Esophagus mucosa (tissue), 1 donor: ENCODE results near the gene BAG5. TPM values are rescaled to one million over a fixed set of nuclear protein-coding genes. Genes with fewer than 3 reads are reported as not detected.
A peak's percentile ranks its signal among the peaks of the same experiment; 100 is the strongest.
"Not testable (repeated sequence)": the region's sequence is repeated elsewhere in the genome, so short reads cannot be mapped to it uniquely, and the experiment has no call there.

Source experiments
- ATAC-seq: fragments of 200-7000 bp; cut with Tn5 transposase; one replicate; pipeline ENCODE4 v1.9.1; 2020
- total RNA-seq: library from RNA; stranded (reverse); gene quantifications from one replicate; pipeline ENCODE4 v1.2.4, GENCODE V29; 2023
- donor health status: DM: yes; HTN: yes; CAD: no.

The BAG5 gene
- total RNA-seq, 1 donor from 2014 or later: 23.6 TPM

DNA sequence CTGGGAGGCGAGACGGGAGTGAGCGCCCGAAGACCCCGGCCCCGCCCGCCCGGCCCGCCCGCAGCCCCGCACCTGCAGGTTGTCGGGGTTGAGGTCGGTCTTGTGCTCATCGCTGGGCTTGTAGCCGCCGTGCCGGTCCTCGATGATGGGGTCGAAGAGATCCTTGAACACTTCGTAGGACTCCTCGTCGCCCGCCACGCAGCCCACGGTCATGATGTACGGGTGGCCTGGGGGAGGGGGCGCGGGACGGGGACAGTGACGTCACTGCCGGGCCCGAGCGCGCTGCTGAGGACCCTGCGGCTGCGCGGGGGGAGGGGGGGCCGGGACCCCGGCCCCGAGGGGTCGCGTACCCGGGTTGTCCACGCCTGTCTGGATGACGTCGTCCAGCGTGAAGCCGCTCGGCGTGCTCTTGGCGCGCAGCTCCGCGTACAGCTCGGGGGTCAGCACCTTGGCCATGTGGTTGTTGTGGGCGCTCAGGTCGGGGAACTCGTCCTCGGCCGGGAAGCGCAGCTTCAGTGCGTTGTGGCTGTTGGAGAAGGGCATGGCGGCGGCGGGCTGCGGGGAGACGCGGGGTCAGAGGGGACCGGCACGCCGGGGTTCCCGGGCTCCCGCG, 40.4 kb downstream of the BAG5 start:
- ATAC-seq: no peak

DNA sequence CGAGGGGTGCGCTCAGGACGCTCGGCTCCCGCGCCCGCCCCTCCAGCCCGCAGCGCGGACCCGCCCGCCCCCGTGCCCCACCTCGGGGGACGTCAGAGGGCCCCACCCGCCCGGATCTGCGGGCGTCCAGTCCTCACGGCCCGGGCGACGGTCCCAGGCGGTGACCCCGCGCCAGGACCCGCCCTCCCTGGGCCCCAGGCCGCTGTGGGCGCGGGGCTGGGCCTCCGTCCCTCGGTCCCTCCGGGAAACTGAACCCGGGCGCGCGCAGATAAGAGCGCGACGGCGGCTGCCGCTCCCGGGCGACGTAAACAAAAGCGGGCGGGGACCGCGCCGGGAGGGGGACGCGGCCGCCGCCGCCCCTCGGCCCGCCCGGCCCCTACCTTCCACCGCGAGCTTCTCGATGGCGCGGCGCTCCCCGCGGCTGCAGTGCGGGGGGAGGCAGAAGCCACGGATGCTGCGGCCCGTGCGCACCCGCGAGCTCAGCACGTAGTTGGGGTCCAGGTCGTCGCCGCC, 41.0 kb downstream of the BAG5 start:
- peak; percentile 20 for ATAC-seq

DNA sequence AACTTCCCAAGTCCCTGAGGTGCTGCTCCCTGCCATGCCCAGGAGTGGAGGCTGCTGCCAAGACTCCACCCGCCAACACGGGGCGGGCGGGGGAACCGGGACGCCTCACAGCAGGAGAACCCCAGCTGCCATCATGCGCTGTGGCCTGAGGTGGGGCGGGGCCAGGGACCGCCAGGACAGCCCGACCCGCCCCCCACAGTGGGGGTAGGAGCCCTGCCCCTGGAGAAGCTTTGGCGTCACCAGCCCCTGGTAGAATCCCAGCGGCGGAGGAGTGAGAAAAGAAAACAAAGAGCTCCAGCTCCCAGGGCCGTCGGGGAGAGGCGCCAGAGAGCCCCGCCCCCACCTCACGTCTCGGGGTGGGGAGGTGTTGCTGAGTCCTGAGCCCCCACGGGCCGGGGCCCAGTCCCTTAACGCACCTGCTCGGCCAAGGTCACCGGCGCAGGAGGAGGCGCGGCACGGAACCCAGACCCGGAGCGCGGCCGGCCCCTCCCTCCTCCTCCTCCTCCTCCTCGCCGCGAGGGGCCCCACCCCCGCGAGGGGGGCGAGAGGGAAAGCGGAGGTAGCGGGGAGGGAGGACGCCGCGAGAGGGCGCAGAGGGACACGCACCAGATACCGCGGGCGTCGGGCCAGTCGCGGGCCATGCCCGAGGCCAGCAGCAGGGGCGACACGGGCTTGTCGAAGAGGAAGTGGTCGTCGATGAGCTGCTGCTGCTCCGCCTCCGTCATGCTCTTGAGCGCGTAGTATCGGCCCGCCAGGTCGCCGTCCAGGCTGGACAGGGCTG, 41.6 kb downstream of the BAG5 start:
- ATAC-seq: peak; percentile 49

DNA sequence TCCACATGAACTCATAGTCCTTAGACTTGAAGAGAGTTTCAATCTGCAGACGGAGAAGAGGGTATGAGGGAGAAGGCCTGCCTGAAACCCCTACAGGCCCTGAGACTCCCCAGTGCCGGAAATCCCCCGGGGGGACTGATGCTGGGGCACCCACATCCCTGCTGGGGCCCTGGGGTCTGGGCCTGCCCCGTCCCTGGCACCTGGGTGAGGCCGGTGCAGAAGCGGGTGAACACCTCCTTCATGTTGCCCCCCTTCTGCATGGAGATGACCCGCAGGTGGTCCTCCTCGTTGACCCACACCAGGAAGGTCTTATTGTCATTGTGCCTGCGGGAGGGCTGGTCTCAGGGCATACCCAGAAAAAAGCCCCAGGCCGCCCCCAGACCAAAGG, 42.2 kb downstream of the BAG5 start:
- peak; percentile 0 for ATAC-seq

DNA sequence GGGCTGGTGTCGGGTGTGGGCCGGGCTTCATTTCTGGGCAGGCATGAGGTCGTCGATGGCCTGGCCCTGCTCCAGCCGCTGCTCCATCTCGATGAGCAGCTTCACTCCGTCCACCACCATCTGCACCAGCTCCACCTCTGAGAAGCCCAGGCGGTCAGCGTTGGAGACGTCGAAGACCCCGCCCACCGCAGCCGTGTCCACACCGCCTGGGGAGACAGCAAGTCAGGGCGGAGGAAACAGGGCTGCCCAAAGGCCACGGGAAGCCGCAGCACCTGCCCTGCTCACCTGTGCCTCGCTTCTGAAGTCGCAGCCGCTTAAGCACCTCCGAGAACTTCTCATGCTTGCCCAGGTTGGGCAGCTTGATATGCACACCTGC, 42.6 kb downstream of the BAG5 start:
- no peak for ATAC-seq

DNA sequence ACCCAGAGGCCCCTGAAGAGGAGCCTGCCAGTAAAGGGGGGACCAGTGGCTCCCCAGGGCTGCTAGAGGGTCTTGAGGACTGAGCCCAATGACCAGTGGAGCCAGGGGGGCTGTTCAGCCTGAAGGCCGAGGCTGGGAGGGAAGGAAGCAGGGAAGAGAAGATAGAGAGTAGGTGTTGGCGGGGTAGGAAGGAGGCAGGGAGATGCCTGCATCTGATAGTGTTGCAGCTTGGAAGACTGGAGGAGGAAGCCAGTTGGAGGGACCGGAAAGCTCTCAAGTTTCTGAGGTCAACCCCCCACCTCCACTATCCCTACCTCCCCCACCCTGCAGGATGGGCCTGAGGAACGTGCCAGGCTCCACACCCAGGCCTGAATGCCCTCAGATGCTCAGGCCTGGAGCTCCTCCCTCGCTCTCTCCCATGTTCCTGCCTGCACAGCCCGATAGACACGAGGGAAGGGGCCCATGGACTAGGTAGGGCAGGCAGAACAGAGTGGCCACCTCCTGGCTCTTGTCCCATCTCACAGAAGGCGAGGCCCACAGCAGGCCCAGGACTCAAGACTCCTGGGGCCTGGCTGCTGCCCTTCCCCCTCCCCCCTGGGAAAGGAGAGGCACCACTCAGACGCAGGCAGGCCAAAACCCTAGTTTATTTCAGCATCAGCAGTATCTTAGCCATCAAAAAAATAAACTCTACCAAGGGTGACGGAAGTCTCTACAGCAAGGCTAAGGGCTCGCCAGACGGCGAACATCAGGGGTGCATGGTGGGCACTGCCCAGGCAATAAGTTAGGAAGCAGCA, 43.2 kb downstream of the BAG5 start:
- no peak for ATAC-seq

DNA sequence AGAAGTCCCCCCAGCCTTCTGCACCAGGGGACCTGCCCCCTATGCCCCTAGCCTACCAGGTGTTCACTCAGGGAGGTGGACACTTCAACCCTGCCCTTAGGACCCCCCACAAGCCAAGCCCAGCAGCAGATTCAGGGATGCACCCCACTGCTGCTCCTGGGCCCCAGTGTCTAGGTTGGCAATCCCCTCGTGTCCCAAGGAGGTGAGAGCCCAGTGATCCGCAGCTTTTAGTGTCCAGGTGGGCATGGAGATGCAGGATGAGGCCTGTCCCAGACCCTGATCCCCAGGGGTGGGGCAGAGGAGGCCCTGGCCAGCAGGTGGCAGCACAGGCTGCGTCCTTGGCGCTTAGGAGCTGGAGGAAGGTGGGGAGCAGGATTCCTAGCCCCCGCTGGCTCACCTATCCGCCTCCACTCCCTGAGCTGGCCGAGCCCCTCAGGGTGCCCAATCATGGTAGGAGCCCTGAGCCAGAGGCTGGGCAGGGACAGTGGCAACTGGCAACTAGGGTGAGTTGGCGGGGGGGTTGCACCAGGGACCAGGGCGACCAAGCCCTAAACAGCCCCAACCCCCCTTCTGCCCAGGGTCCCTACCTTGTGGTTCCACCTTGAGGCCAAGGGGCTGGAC, 43.9 kb downstream of the BAG5 start:
- ATAC-seq: peak; percentile 36

DNA sequence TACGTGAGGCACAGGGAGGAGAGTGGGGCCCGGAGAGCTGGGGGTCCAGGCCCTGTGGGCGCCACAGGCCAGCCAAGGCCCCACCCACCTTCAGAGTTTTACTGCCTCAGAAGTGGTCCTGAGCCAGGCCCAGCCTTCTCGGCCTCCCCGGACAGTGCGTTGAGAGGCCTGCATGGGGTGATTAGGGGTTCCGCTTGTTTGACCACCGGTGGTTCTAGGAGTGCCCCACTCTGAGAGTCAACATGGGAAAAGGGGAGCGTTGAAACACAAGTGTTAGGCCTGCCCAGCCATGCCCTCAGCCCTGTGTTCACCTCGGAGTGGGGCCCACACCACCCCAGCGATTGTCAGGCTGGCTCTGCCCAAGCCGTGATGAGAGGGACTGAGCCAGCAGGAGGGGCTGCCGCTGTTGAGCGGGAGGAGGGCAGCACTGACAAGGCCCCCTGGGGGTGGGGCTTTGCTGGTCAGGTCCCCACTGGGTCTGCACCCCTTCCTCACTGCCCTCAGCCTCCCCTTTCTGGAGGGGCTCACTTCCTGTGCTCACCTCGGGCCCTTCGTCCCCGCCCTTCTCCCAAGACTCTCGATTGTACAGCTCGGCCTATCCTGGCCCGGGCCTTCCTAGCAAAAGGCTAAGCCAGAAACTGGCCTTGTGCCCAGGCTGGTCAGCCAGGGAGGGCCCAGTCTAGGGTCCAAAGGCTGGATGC, 44.6 kb downstream of the BAG5 start:
- ATAC-seq: no peak

DNA sequence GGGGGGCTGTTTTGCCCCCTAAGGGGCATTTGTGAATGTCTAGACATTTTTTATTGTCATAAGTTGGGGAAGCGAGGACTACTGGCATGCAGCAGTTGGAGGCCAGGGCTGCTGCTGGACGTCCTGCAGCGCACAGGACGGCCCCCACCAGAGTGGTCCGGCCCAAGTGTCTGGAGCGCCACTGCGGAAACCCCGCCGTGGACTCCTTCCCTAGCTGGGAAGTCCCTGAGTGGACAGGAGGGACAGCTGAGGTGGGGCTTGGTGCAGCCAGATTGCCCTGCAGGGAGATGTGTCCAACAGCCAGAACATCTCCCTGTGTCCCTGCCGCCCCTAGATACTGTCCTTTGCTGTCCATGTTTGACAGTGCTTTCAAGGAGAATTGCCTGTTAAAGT, 45.3 kb downstream of the BAG5 start:
- ATAC-seq: no peak

DNA sequence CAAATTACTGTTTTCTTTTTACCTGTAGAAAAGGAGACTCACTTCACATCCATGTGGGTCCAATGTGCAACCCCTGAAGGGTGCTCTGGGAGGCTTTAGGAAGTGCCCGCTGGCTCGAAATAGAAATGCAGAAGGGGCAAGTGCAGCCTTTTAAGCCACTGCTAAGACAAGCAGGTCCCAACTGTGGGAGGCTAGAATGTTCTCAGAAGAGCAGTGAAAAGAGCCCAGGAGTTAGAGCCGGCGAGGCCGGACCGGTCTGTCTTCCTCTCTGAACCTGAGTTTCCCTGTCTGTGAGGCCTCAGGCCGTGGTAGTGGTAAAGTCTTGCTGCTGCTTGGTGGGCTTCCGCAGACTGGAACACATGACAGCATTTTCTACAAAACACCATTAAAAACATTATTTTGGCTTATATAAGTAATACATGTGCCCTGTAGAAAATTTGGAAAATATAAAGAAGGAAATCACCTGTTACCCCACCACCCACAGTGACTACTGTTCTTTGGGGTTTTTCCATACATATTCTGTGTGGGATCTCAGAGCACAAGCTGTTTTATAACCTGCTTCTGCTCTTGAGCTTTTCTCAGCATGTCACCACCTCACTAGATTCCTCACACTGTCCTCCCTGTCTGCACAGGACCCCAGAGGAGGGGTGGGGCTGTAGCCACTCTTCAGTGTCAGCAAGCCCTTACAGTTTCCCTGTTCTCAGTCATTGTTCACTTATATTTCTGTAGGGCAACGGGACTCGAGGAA, 45.9 kb downstream of the BAG5 start:
- no peak for ATAC-seq

DNA sequence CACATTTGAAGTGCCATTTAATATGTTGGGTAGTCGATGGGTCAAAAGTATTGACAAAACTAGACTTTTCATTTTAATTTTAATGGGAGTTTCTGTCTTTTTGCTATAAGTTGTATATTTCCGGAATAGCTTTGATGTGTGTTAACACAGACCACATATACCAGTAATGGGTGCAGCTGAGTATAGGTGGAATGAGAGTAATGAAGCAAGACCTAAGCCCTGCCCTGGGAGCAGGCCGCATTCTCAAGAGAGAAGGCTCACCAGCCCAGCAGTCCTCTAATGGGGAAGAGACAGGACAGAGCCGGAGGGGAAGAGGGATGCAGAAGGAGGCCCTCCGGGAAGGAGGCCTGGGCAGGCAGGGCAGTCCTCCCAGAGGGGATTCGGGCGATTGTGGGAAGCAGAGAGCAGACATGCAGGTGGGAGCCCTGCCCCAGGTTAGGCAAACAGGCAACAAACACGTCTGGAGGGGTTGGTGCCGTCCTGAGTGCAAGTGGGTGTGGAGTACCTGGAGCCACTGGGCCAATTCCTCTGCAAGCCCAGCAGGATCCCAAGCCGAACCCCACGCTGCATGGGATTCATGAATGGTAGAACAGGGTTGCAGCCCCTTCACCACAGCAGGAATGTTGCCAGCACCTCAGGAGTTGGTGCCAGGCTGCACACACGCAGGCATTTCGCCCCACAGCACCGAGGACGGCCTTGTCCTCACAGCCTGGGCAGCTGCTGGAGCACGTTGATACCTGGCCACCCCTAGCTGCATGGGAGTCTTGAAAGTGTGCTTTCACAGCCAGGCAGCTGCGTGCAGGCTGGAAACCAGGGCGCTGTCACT, 47.6 kb downstream of the BAG5 start:
- no peak for ATAC-seq

DNA sequence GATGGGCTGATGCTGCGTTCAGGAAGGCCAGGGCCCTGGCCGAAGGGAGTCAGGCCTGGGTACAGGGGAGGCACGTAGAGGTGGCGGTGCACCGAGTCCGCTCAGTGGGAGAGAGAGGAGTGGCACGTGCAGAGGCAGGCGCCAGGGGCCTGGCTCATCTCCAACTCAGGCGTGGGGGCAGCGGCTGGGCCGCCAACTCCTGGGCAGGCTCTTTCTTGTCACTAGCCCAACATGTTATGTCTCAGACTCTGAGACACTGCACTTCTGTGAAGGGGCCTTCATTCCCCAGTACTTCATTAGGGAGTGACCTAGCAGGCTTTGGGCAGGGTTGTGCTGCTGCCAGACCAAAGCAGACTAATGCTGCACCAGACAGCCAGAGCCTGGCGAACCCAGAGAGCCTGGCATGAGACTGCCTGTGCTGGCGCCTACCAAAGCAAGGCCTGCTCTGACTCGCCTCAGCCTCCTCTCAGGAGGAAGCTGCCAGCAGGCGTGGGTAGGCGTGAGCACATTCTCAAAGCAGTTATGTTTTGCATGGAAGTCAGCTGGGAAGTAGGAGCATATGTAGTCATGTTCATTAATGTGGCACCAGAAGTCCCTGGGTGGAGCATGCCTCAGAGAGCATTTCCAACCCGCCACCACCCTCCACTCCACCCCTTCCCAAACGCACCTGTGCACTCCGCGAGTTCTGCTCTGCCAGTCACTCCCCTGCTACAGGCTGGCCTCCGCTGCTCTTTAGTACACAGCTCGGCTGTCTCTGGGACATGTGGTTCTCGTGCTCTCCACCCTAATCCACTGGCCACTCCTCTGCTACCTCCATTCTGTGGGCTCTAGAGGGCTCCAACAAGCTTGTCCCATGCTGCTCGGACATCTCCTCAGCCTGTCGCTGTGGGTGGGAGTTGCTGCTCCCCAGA, 49.5 kb downstream of the BAG5 start:
- ATAC-seq: peak; percentile 92

DNA sequence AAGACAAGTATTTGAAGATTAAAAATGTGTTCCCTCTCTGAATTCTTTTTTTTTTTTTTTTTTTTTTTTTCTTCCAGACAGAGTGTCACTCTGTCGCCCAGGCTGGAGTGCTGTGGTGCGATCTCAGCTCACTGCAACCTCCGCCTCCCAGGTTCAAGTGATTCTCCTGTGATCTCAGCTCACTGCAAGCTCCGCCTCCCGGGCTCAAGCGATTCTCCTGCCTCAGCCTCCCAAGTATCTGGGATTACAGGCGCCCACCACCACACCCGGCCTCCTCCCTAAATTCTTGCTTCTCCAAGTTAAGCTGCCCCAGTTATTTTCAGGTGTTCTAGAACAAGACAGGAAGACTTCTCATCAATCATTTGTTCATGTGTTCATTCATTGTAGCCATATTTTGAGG, 50.3 kb downstream of the BAG5 start:
- ATAC-seq: not testable (repeated sequence)

DNA sequence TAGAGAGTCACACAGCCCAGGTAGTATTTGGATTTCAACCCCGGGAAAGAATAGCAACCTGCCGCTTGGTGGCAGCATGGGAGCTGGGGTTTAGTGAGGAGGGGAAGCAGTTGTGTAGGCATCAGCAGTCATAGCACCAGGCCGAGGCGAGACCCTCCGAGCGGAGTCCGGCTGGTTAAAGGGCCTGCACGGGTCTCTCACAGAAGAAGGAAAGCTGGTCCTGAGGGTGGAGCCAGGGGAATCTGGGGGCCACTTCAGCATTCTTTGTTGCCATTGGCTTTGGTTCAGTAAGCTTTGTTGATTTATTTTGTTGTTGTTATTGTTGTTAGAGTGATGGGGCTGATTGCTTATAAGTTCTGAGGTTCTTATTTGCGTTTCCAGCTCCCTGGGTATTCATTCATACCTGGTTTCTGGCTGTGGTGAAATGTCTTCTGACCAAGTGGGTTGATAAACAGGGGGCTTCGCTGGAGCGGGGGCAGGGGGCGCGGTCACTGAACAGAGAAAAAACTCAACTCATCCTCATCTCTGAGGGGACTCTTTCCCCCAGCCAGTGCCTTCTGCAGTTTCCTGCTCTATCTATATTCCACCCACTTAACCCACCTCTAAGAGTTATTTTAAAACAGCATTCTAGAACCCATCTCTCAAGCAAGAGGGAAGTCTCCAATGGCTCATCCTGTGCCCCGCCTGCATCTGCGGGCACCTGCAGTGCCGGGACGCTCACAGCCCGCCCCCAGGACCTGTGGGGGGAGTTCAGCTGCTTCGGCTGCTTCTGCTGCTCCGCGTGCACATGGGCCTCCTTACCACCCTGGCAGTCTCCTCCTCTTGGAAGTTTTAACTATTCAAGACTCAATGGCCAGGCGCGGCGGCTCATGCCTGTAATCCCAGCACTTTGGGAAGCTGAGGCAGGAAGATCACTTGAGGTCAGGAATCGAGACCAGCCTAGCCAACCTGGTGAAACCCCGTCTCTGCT, 51.4 kb downstream of the BAG5 start:
- ATAC-seq: no peak

DNA sequence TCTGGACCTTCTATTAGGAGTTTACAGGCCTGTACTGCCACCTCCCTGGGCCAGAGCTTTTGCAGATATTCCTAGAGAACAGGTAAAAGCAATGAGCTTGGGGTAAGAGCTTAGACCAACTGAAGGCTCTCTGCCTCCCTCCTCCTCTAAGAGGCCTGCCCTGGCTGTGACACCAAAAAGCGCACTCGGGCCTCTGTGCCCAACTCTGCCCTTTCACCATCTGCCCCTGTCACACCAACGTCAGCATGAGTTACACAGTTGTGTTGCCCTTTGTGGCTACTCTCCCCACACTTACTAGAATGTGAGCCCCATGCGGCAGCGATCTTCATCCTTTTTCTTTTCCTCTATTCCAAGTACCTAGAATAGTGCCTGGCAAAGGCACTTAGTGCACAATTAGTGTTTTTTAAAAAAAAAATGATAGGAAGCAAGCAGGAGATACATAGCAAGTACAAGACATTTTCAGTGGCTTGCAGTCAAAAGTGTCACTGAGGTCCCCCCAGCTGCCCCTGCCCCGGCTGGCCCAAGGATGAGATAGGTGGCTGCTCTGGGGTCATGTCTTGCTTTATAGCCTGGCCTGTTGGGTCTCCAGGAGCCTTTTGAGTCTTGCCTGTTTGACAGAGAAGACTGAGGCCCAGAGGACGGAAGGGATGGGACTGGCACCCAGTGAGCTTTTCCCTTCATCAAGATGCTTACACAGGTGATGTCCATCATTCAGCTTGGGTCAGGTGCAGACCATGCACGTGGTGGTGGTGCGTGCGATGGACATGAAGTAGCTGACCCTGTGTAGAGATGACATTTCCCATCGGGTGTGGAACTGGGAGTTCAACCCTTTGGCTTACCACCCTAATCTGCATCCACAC, 52.4 kb downstream of the BAG5 start:
- no peak for ATAC-seq

DNA sequence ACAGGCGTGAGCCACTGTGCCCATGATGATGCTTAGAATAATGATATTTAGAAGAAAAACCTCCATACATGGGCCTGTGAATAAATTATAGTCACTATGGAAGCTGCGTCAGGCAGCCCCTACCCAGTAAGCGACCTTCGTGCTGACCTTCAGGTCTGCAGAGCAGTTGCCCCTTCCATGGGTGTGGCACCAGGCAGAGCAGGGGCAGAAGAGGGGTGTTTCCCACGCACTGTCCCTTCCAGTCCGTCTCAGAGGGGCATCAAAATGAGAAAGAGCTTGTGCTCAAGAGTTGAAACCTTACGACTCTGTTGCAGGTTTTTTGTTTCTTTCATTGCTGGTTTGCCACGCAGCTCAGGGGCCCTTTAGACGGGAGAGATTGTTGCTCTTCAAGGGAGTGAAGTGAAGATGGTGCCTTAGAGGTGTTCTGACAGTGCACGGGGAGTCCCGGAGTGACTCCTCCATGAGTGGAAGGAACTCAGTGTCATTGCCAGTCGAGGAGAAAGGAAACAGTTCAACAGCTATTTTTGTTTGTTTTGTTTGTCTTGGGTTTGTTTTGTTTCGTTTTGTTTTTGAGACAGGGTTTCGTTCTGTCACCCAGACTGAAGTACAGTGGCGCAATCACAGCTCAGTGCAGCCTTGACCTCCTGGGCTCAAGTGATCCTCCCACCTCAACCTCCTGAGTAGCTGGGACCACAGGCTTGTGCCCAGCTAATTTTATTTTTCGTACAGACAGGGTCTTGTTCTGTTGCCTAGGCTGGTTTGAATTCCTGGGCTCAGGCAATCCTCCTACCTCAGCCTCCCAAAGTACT, 53.7 kb downstream of the BAG5 start:
- ATAC-seq: no peak
